ENCODE measurements around the gene SOX2.

GRCh38 chr3:181683563-181683962 is 28.2 kb upstream of the SOX2 start:
- TF ChIP-seq CTCF (IDR thresholded peaks at IDR 0.05) (no peak), POLR2A (IDR thresholded peaks at IDR 0.05) (no peak)
